GM12878 (cell line): ENCODE measurements around the gene SHC1. TPM values are rescaled to one million over a fixed set of nuclear protein-coding genes. Genes with fewer than 3 reads are reported as not detected.
A peak's percentile ranks its signal among the peaks of the same experiment; 100 is the strongest.

ENCODE experiments used
- ATAC-seq: fragments of 200-7000 bp; cut with Tn5 transposase; 3 replicates; pipeline ENCODE4 v1.9.1; 2020; ENCODE audit warnings: mild to moderate bottlenecking, moderate library complexity
- BruUV-seq: library from RNA; stranded (reverse); fragments of 400-500 nt; replicated peaks from 2 replicates; lab custom pipeline; 2021; lab: Mats Ljungman, UMichigan
- CTCF ChIA-PET: fragments of 300-600 bp; sonication (Branson Sonifier 250); formaldehyde crosslinking; extraction: SDS; loops from one replicate; lab custom pipeline; 2021; ENCODE audit warnings: inconsistent platforms; lab: Yijun Ruan, JAX
- POLR2A ChIA-PET: fragments of 350-600 bp; formaldehyde crosslinking; extraction: SDS; loops from one replicate; lab custom pipeline; 2021; ENCODE audit warnings: inconsistent platforms; lab: Charles Lee
- RAD21 ChIA-PET: fragments of 300-600 bp; sonication (Branson Sonifier 250); formaldehyde crosslinking; loops from one replicate; lab custom pipeline; 2023; ENCODE audit warnings: antibody characterized with exemption; ENCODE audit not compliant: unreplicated experiment; lab: Charles Lee
- SMC1A ChIA-PET: fragments of 300-600 bp; sonication (Branson Sonifier 250); formaldehyde crosslinking; loops from one replicate; lab custom pipeline; 2023; ENCODE audit not compliant: unreplicated experiment, uncharacterized antibody; lab: Charles Lee
- DNase-seq: peaks from one replicate; pipeline ENCODE4 v3.0.0-alpha.2; 2011; ENCODE audit warnings: low read depth, low spot score
- FAIRE-seq: peaks from 3 replicates; lab custom pipeline; 2011; peaks lifted over from hg19 to GRCh38; lab: Jason Lieb, UNC
- H2AFZ ChIP-seq: 2 replicates; pipeline ENCODE4 v1.6.0; 2011; ENCODE audit warnings: low read depth, low read length, control low read depth; ENCODE audit not compliant: control insufficient read depth
- H3K27ac ChIP-seq: 2 replicates; pipeline ENCODE4 v1.5.1; 2011; ENCODE audit warnings: control low read depth; ENCODE audit not compliant: control insufficient read depth, insufficient read depth
- H3K27me3 ChIP-seq, 2 experiments: replicated peaks in 1 of 2; 2 replicates each; pipeline versions ENCODE4 v1.6.0 to v1.6.1; 2011; ENCODE audit warnings: low read length in 1 of 2; ENCODE audit not compliant: control insufficient read depth in 2 of 2, insufficient read depth in 2 of 2
- H3K36me3 ChIP-seq, 2 experiments: 2 replicates each; pipeline ENCODE4 v1.5.1; 2011; ENCODE audit warnings: low read length in 1 of 2; ENCODE audit not compliant: control insufficient read depth in 2 of 2, insufficient read depth in 2 of 2
- H3K4me1 ChIP-seq: 2 replicates; pipeline ENCODE4 v1.6.1; 2011; ENCODE audit warnings: mild to moderate bottlenecking, low read length, moderate library complexity, mixed read lengths; ENCODE audit not compliant: control insufficient read depth, insufficient read depth
- H3K4me2 ChIP-seq: 2 replicates; pipeline ENCODE4 v1.6.0; 2011; ENCODE audit warnings: control low read depth; ENCODE audit not compliant: control insufficient read depth, insufficient read depth
- H3K4me3 ChIP-seq: fragments of 200-600 bp; sonication (generic); 2 replicates; pipeline ENCODE4 v1.5.1; 2016
- H3K79me2 ChIP-seq: 2 replicates; pipeline ENCODE4 v1.6.0; 2011; ENCODE audit warnings: low read length; ENCODE audit not compliant: control insufficient read depth, insufficient read depth
- H3K9ac ChIP-seq: 2 replicates; pipeline ENCODE4 v1.8.0; 2011; ENCODE audit warnings: low read length, control low read depth, mixed read lengths; ENCODE audit not compliant: control insufficient read depth, insufficient read depth
- H3K9me3 ChIP-seq: replicated peaks from 3 replicates; pipeline ENCODE4 v1.5.1; 2011; ENCODE audit warnings: mild to moderate bottlenecking, low read length; ENCODE audit not compliant: control insufficient read depth, insufficient read depth
- H4K20me1 ChIP-seq: 2 replicates; pipeline ENCODE4 v1.6.0; 2011; ENCODE audit not compliant: control insufficient read depth, insufficient read depth
- BACH1 ChIP-seq: fragments of 450-650 bp; IDR thresholded peaks from 2 replicates; pipeline ENCODE4 v1.6.1; 2017; ENCODE audit warnings: mild to moderate bottlenecking, borderline replicate concordance
- GABPA ChIP-seq: IDR thresholded peaks from 2 replicates; pipeline ENCODE4 v1.6.1; 2014; ENCODE audit warnings: antibody characterized with exemption, low read depth, mild to moderate bottlenecking, inconsistent platforms
- IKZF1 ChIP-seq: fragments of 450-650 bp; conservative IDR thresholded peaks from 2 replicates; pipeline ENCODE4 v1.6.1; 2017; ENCODE audit warnings: antibody characterized with exemption, mild to moderate bottlenecking
- MTA3 ChIP-seq: IDR thresholded peaks from 2 replicates; pipeline ENCODE4 v1.6.1; 2012; ENCODE audit warnings: low read length, inconsistent platforms, borderline replicate concordance
- NFYB ChIP-seq: IDR thresholded peaks from 2 replicates; pipeline ENCODE4 v1.6.1; 2011; ENCODE audit warnings: low read depth, mild to moderate bottlenecking, low read length, improper control_type of control experiment, moderate library complexity; ENCODE audit not compliant: insufficient read depth
- NR2C1 ChIP-seq: fragments of 450-650 bp; IDR thresholded peaks from 2 replicates; pipeline ENCODE4 v1.6.1; 2017; ENCODE audit warnings: antibody characterized with exemption, mild to moderate bottlenecking, moderate library complexity
- RAD21 ChIP-seq: IDR thresholded peaks from 2 replicates; pipeline ENCODE4 v1.6.1; 2011; ENCODE audit warnings: mild to moderate bottlenecking, low read depth, low read length, moderate library complexity; ENCODE audit not compliant: insufficient read depth
- RCOR1 ChIP-seq: conservative IDR thresholded peaks from 2 replicates; pipeline ENCODE4 v1.6.1; 2012; ENCODE audit warnings: low read depth, low read length, improper control_type of control experiment
- SP1 ChIP-seq: IDR thresholded peaks from one replicate; pipeline ENCODE4 v1.6.1; 2011; ENCODE audit warnings: low read depth, low read length
- SREBF2 ChIP-seq: IDR thresholded peaks from 2 replicates; pipeline ENCODE4 v1.6.1; 2012; ENCODE audit warnings: mild to moderate bottlenecking, low read length
- TAF1 ChIP-seq: IDR thresholded peaks from 2 replicates; pipeline ENCODE4 v1.6.1; 2011; ENCODE audit warnings: mild to moderate bottlenecking, low read depth, low read length, borderline replicate concordance
- ZNF274 ChIP-seq: IDR thresholded peaks from one replicate; pipeline ENCODE4 v1.8.0; 2011; ENCODE audit not compliant: insufficient read length, insufficient read depth
- ZNF384 ChIP-seq: IDR thresholded peaks from 2 replicates; pipeline ENCODE4 v1.6.1; 2012; ENCODE audit warnings: low read depth, mild to moderate bottlenecking, low read length, improper control_type of control experiment, borderline replicate concordance
- WGBS: methylation state at CpG from one replicate; pipeline ENCODE4 v1.1.6; 2016; ENCODE audit warnings: low lambda C conversion rate; ENCODE audit not compliant: insufficient replicate concordance, insufficient coverage; ENCODE audit errors: missing lambda C conversion rate; 5-methylcytosine and 5-hydroxymethylcytosine counted together
- in situ Hi-C: fragments of 300-500 bp; cut with MboI; formaldehyde crosslinking; loops from 9 replicates; pipeline ENCODE4 v1.14.3; 2018; ENCODE audit warnings: mixed read lengths
- intact Hi-C: fragments of 100-400 bp; cut with micrococcal nuclease; formaldehyde crosslinking; loops from one replicate; pipeline ENCODE4 v1.14.2; 2022; ENCODE audit not compliant: unreplicated experiment
- polyA plus RNA-seq, 11 experiments: library from polyadenylated mRNA; depleted of rRNA in 4 of 11; unstranded in 6 of 11; stranded (reverse) in 5 of 11; fragments of >200 nt; fragmentation: Nextera tagmentation in 4 of 11; fragmentation: Illumina TruSeq in 1 of 11; extraction: Ambion mirVana in 4 of 11; extraction: Trizol in 1 of 11; gene quantifications; 1 replicate in 1 of 11; 2 replicates in 10 of 11; pipeline versions ENCODE4 v1.2.1 to v1.2.3, GENCODE V29; 2011 to 2016; ENCODE audit warnings: inconsistent platforms in 2 of 11, missing spikeins in 2 of 11, low read depth in 1 of 11
- total RNA-seq, 4 experiments: library from RNA; depleted of rRNA in 3 of 4; stranded (reverse); fragments of >200 nt in 3 of 4; fragmentation: Illumina TruSeq in 1 of 4; extraction: Trizol in 1 of 4; gene quantifications; 2 replicates each; pipeline versions ENCODE4 v1.2.1 to v1.2.3, GENCODE V29; 2013 to 2021
- TF ChIP-seq, protein P1 (sequence below): fragments of 450-650 bp; IDR thresholded peaks from 2 replicates; pipeline ENCODE4 v1.6.1; 2018; ENCODE audit warnings: mild to moderate bottlenecking, low read depth, moderate library complexity; ENCODE audit not compliant: partially characterized antibody
- TF ChIP-seq, protein P2 (sequence below): fragments of 450-650 bp; IDR thresholded peaks from 2 replicates; pipeline ENCODE4 v1.6.1; 2017; ENCODE audit warnings: mild to moderate bottlenecking, moderate library complexity

Gene SHC1
- total and polyA plus RNA-seq, 10 of the 15 experiments (the other 5 are each of a cell fraction or from before 2014, with no cell fraction given) = 2.6 to 49.3 (median 25.2) TPM

DNA sequence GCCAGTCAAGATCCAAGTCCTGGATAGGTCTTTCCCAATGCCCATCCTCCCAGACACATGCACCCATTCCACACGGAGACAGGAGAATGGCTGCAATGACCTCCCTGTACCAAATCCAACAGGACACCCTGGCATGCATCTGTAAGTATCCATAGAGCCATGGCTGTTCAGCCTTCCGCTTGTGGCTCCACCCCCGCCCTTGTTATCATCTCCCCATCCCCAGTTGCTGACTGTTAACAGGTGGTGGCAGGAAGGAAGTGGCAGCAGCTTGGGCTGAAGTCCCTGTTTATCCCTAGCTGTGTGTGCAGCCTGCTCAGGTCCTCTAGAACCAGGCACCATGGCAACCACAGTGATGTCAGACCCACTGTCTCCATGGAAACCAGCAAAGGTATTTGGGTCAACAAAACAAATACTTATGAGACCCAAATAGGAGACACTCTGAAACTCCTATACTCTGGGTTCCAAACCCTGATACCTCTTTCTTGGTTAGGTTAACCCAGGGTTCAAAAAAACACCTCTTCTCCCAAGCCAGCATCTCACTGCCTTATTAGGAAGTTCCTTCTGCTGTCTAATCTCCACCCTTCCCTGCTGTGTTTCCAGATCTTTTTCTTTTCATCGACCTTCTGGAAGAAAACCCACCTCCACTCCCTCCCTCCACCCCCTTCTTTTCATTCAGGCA lies 15.4 kb downstream of the SHC1 start (continued):
- TF ChIP-seq NFYB = no peak
- no peak for TF ChIP-seq NR2C1
- TF ChIP-seq, all 136 proteins: peak for 21

DNA sequence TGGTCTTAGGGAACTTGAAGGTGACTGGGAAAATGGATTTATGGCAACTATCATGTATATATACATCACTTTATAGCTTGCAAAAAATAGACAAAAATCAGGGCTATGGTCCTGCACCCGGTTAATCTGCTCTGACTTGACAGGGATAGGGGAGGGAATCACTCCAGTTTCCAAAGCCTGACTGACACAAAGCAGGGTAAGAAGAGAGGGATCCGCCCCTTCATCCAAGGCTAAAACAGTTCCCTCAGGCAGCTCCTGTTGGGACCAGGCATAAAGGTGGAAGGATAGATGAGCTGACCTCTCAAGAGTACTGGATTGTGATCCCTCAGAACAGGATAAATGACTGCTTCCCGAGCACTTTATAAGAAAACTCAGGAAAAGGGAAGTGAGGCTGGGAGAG lies 16.0 kb downstream of the SHC1 start:
- ChIA-PET CTCF (interaction anchor here (0.6 to 3.0 kb wide), 17 partner anchors 11 to 286 kb away, joined by 3 to 17 read pairs (median 5); partner anchors contain the start of genes FLAD1, KRTCAP2 and PMVK), SMC1A (interaction anchor here (0.7 to 2.5 kb wide), 12 partner anchors 14 to 355 kb away, joined by 3 to 21 read pairs (median 4); partner anchors contain the start of genes PMVK and SHC1), RAD21 (interaction anchor here (1.4 to 2.2 kb wide), 7 partner anchors 16 to 475 kb away, joined by 3 to 16 read pairs (median 4); partner anchors contain the start of genes KCNN3 and SHC1), POLR2A (interaction anchor here (1.0 to 12.3 kb wide), 10 partner anchors 10 to 333 kb away, joined by 3 to 140 read pairs (median 4); partner anchors contain the start of genes CKS1B, PMVK and SHC1)
- in situ Hi-C loops = no loop called here
- Histone ChIP-seq H3K4me2 (peak overlapping the region; percentile 93), H4K20me1 (no peaks in the 10 kb centered on the region), H3K27me3 (no peaks in the 10 kb centered on the region), H3K4me1 (peaks cover 42% of the 10 kb centered on the region), H3K27ac (peak overlapping the region; percentile 41), H3K4me3 (peak overlapping the region; percentile 81), H3K79me2 (peaks cover 7% of the 10 kb centered on the region), H3K36me3 (peaks cover 3 to 5% of the 10 kb centered on the region in 2 experiments; a peak in 2 of 4 replicates), H3K9me3 (no peaks in the 10 kb centered on the region), H2AFZ (no peak overlapping the region), H3K9ac (peak overlapping the region; percentile 13; the same call in 1 of the 2 replicates)
- no TSS peak for BruUV-seq
- DNase-seq (no peak), FAIRE-seq (no peak), ATAC-seq (no peak)
- intact Hi-C loops = no loop called here
- WGBS = 86% methylated on average over 3 of the region's 3 CpGs
- TF ChIP-seq RCOR1 (no peak), RAD21 (no peak), SREBF2 (no peak), MTA3 (no peak), SP1 (no peak), IKZF1 (no peak), GABPA (no peak), ZNF274 (no peak), TAF1 (no peak), ZNF384 (no peak), BACH1 (no peak)
- TF ChIP-seq, protein P1, sequence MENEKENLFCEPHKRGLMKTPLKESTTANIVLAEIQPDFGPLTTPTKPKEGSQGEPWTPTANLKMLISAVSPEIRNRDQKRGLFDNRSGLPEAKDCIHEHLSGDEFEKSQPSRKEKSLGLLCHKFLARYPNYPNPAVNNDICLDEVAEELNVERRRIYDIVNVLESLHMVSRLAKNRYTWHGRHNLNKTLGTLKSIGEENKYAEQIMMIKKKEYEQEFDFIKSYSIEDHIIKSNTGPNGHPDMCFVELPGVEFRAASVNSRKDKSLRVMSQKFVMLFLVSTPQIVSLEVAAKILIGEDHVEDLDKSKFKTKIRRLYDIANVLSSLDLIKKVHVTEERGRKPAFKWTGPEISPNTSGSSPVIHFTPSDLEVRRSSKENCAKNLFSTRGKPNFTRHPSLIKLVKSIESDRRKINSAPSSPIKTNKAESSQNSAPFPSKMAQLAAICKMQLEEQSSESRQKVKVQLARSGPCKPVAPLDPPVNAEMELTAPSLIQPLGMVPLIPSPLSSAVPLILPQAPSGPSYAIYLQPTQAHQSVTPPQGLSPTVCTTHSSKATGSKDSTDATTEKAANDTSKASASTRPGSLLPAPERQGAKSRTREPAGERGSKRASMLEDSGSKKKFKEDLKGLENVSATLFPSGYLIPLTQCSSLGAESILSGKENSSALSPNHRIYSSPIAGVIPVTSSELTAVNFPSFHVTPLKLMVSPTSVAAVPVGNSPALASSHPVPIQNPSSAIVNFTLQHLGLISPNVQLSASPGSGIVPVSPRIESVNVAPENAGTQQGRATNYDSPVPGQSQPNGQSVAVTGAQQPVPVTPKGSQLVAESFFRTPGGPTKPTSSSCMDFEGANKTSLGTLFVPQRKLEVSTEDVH = no peak
- TF ChIP-seq, protein P2, sequence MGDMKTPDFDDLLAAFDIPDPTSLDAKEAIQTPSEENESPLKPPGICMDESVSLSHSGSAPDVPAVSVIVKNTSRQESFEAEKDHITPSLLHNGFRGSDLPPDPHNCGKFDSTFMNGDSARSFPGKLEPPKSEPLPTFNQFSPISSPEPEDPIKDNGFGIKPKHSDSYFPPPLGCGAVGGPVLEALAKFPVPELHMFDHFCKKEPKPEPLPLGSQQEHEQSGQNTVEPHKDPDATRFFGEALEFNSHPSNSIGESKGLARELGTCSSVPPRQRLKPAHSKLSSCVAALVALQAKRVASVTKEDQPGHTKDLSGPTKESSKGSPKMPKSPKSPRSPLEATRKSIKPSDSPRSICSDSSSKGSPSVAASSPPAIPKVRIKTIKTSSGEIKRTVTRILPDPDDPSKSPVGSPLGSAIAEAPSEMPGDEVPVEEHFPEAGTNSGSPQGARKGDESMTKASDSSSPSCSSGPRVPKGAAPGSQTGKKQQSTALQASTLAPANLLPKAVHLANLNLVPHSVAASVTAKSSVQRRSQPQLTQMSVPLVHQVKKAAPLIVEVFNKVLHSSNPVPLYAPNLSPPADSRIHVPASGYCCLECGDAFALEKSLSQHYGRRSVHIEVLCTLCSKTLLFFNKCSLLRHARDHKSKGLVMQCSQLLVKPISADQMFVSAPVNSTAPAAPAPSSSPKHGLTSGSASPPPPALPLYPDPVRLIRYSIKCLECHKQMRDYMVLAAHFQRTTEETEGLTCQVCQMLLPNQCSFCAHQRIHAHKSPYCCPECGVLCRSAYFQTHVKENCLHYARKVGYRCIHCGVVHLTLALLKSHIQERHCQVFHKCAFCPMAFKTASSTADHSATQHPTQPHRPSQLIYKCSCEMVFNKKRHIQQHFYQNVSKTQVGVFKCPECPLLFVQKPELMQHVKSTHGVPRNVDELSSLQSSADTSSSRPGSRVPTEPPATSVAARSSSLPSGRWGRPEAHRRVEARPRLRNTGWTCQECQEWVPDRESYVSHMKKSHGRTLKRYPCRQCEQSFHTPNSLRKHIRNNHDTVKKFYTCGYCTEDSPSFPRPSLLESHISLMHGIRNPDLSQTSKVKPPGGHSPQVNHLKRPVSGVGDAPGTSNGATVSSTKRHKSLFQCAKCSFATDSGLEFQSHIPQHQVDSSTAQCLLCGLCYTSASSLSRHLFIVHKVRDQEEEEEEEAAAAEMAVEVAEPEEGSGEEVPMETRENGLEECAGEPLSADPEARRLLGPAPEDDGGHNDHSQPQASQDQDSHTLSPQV = no peak
